Measurements from ENCODE around the gene HSPA9. TPM values are rescaled to one million over a fixed set of nuclear protein-coding genes. Genes with fewer than 3 reads are reported as not detected.

The HSPA9 gene
- total and polyA plus RNA-seq, 9 of the 15 experiments (the other 6 are each of a cell fraction or from before 2014, with no cell fraction given), result 195 to 583 (median 514) TPM

DNA sequence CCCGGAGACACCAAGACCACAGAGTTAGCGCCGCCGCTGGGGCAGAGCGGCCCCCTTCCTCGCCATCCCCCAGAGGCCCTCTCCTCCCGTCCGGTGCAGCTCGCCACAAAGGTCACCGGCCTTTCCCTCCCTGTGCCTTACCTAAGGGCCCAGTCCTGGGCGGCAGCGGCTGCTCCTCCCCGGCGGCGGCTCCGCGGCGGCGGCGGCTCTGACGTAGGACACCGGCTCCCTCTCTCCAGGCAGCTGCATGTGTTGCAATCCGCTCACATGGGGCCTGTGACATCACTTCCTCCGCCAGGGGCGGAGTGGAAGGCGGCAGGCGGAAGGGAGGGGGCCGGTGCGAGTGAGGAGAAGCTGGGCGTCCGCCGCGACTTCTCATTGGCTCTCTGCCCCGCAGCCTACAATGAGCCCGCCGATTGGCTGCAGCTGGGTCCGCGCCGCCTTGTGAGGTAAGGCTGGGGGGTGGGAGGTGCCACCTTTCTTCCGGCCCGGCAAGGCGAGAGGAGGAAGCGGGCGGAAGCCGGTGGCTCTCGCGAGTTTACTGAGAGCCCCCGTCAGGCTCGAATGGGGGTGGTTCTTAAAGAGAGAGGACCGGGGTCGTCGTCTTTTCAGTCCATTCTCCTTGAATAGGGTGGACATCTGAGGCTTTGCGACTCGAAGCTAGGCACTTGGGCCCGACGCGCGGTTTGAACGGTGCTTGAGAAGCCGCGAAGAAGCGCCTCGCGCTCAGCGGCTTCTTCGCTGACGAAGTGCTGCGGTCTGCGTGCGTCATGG, 32.1 kb downstream of the HSPA9 start, which contains the start of gene ETF1 (continued):
- TF ChIP-seq, protein P1, sequence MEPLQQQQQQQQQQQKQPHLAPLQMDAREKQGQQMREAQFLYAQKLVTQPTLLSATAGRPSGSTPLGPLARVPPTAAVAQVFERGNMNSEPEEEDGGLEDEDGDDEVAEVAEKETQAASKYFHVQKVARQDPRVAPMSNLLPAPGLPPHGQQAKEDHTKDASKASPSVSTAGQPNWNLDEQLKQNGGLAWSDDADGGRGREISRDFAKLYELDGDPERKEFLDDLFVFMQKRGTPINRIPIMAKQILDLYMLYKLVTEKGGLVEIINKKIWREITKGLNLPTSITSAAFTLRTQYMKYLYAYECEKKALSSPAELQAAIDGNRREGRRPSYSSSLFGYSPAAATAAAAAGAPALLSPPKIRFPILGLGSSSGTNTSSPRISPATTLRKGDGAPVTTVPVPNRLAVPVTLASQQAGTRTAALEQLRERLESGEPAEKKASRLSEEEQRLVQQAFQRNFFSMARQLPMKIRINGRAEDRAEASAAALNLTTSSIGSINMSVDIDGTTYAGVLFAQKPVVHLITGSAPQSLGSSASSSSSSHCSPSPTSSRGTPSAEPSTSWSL (CRISPR knock-in tag; IDR thresholded peaks at IDR 0.05; ENCODE audit: borderline replicate concordance), result no peak
- TF ChIP-seq, protein P2, sequence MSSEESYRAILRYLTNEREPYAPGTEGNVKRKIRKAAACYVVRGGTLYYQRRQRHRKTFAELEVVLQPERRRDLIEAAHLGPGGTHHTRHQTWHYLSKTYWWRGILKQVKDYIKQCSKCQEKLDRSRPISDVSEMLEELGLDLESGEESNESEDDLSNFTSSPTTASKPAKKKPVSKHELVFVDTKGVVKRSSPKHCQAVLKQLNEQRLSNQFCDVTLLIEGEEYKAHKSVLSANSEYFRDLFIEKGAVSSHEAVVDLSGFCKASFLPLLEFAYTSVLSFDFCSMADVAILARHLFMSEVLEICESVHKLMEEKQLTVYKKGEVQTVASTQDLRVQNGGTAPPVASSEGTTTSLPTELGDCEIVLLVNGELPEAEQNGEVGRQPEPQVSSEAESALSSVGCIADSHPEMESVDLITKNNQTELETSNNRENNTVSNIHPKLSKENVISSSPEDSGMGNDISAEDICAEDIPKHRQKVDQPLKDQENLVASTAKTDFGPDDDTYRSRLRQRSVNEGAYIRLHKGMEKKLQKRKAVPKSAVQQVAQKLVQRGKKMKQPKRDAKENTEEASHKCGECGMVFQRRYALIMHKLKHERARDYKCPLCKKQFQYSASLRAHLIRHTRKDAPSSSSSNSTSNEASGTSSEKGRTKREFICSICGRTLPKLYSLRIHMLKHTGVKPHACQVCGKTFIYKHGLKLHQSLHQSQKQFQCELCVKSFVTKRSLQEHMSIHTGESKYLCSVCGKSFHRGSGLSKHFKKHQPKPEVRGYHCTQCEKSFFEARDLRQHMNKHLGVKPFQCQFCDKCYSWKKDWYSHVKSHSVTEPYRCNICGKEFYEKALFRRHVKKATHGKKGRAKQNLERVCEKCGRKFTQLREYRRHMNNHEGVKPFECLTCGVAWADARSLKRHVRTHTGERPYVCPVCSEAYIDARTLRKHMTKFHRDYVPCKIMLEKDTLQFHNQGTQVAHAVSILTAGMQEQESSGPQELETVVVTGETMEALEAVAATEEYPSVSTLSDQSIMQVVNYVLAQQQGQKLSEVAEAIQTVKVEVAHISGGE (CRISPR knock-in tag; IDR thresholded peaks at IDR 0.05), result peak in 2 of 3 experiments; percentile 79 to 96; a peak in 5 of 6 replicates
- TF ChIP-seq LEF1 (IDR thresholded peaks at IDR 0.05) (no peak), MAFK (IDR thresholded peaks at IDR 0.05; ENCODE audit: low read length) (no peak), CBFB (CRISPR knock-in tag; IDR thresholded peaks at IDR 0.05) (no peak), TAF7 (tag; IDR thresholded peaks at IDR 0.05) (peak; percentile 80), ZBTB1 (CRISPR knock-in tag; IDR thresholded peaks at IDR 0.05; ENCODE audit: borderline replicate concordance, low read depth) (peak; percentile 85), ZNF695 (CRISPR knock-in tag; IDR thresholded peaks at IDR 0.05) (no peak; the same call in 1 of the 2 replicates), ZNF551 (CRISPR knock-in tag; IDR thresholded peaks at IDR 0.05) (no peak), PTTG1 (tag; IDR thresholded peaks at IDR 0.05; ENCODE audit: low read depth) (no peak), SREBF2 (CRISPR knock-in tag; IDR thresholded peaks at IDR 0.05) (no peak), NR2C1 (IDR thresholded peaks at IDR 0.05) (no peak), NR2C1 (tag; IDR thresholded peaks at IDR 0.05) (no peak)
- TF ChIP-seq, protein P3, sequence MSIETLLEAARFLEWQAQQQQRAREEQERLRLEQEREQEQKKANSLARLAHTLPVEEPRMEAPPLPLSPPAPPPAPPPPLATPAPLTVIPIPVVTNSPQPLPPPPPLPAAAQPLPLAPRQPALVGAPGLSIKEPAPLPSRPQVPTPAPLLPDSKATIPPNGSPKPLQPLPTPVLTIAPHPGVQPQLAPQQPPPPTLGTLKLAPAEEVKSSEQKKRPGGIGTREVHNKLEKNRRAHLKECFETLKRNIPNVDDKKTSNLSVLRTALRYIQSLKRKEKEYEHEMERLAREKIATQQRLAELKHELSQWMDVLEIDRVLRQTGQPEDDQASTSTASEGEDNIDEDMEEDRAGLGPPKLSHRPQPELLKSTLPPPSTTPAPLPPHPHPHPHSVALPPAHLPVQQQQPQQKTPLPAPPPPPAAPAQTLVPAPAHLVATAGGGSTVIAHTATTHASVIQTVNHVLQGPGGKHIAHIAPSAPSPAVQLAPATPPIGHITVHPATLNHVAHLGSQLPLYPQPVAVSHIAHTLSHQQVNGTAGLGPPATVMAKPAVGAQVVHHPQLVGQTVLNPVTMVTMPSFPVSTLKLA (conservative IDR thresholded peaks at IDR 0.05), result peak; percentile 97 to 98
- TF ChIP-seq, protein P4, sequence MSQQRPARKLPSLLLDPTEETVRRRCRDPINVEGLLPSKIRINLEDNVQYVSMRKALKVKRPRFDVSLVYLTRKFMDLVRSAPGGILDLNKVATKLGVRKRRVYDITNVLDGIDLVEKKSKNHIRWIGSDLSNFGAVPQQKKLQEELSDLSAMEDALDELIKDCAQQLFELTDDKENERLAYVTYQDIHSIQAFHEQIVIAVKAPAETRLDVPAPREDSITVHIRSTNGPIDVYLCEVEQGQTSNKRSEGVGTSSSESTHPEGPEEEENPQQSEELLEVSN (IDR thresholded peaks at IDR 0.05; ENCODE audit: borderline replicate concordance in 1 of 2, extremely low read depth in 1 of 2, insufficient read depth in 1 of 2, insufficient read length in 1 of 2, low read depth in 1 of 2, low read length in 1 of 2, poor library complexity in 1 of 2, severe bottlenecking in 1 of 2), result peak in 1 of 2 experiments; percentile 18
- TF ChIP-seq, protein P5, sequence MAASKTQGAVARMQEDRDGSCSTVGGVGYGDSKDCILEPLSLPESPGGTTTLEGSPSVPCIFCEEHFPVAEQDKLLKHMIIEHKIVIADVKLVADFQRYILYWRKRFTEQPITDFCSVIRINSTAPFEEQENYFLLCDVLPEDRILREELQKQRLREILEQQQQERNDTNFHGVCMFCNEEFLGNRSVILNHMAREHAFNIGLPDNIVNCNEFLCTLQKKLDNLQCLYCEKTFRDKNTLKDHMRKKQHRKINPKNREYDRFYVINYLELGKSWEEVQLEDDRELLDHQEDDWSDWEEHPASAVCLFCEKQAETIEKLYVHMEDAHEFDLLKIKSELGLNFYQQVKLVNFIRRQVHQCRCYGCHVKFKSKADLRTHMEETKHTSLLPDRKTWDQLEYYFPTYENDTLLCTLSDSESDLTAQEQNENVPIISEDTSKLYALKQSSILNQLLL (CRISPR knock-in tag; IDR thresholded peaks at IDR 0.05; ENCODE audit: borderline replicate concordance), result no peak

Measured in K562 (cell line).